Hepatocyte (in vitro differentiated cells): ENCODE measurements around the gene CBX4. TPM values are rescaled to one million over a fixed set of nuclear protein-coding genes. Genes with fewer than 3 reads are reported as not detected.

Source experiments
- DNase-seq: peaks from one replicate; pipeline ENCODE4 v3.0.0-alpha.2; 2016; ENCODE audit warnings: low spot score
- H2AFZ ChIP-seq: fragments of 200-600 bp; sonication (generic); 2 replicates; pipeline ENCODE4 v1.6.0; 2016; ENCODE audit warnings: antibody characterized with exemption, mild to moderate bottlenecking
- H3K27ac ChIP-seq: fragments of 200-600 bp; sonication (generic); 2 replicates; pipeline ENCODE4 v1.5.1; 2016; ENCODE audit warnings: mild to moderate bottlenecking
- H3K27me3 ChIP-seq: fragments of 200-600 bp; sonication (generic); 2 replicates; pipeline ENCODE4 v1.6.1; 2016
- H3K36me3 ChIP-seq: fragments of 200-600 bp; sonication (generic); replicated peaks from 2 replicates; pipeline ENCODE4 v1.5.1; 2016; ENCODE audit warnings: low read depth; ENCODE audit not compliant: insufficient read depth
- H3K4me1 ChIP-seq: fragments of 200-600 bp; sonication (generic); 2 replicates; pipeline ENCODE4 v1.5.1; 2016; ENCODE audit warnings: mild to moderate bottlenecking, moderate library complexity; ENCODE audit not compliant: insufficient read depth
- H3K4me2 ChIP-seq: fragments of 200-600 bp; sonication (generic); 2 replicates; pipeline ENCODE4 v1.6.0; 2016
- H3K4me3 ChIP-seq: fragments of 200-600 bp; sonication (generic); 2 replicates; pipeline ENCODE4 v1.5.1; 2016; ENCODE audit warnings: mild to moderate bottlenecking
- H3K79me2 ChIP-seq: fragments of 200-600 bp; sonication (generic); 2 replicates; pipeline ENCODE4 v1.6.0; 2017; ENCODE audit warnings: mild to moderate bottlenecking
- H3K9me2 ChIP-seq: fragments of 200-600 bp; sonication (generic); replicated peaks from 2 replicates; pipeline ENCODE4 v1.6.0; 2017; ENCODE audit warnings: mild to moderate bottlenecking; ENCODE audit not compliant: insufficient read depth
- H3K9me3 ChIP-seq: fragments of 200-600 bp; sonication (generic); 2 replicates; pipeline ENCODE4 v1.5.1; 2016; ENCODE audit warnings: low read depth, mild to moderate bottlenecking
- H4K20me1 ChIP-seq: fragments of 200-600 bp; sonication (generic); 2 replicates; pipeline ENCODE4 v1.6.0; 2016; ENCODE audit warnings: mild to moderate bottlenecking; ENCODE audit not compliant: insufficient read depth, poor library complexity, severe bottlenecking
- CTCF ChIP-seq: fragments of 200-600 bp; sonication (generic); IDR thresholded peaks from 2 replicates; pipeline ENCODE4 v1.5.1; 2016; ENCODE audit warnings: antibody characterized with exemption, mild to moderate bottlenecking; ENCODE audit not compliant: poor library complexity
- EZH2 ChIP-seq: fragments of 200-600 bp; sonication (generic); IDR thresholded peaks from 2 replicates; pipeline ENCODE4 v1.6.1; 2016; ENCODE audit warnings: antibody characterized with exemption, mild to moderate bottlenecking, borderline replicate concordance
- EZH2phosphoT487 ChIP-seq: fragments of 200-600 bp; sonication (generic); IDR thresholded peaks from one replicate; pipeline ENCODE4 v1.6.1; 2018; ENCODE audit warnings: antibody characterized with exemption, mild to moderate bottlenecking, low read depth, moderate library complexity; ENCODE audit not compliant: unreplicated experiment, severe bottlenecking
- WGBS: methylation state at CpG from one replicate; pipeline ENCODE4 v1.1.6; 2016; ENCODE audit warnings: low lambda C conversion rate; ENCODE audit errors: missing lambda C conversion rate; 5-methylcytosine and 5-hydroxymethylcytosine counted together
- polyA plus RNA-seq: library from polyadenylated mRNA; unstranded; fragments of >200 nt; fragmentation: Nextera tagmentation; extraction: Ambion mirVana; gene quantifications from 2 replicates; pipeline ENCODE4 v1.2.1, GENCODE V29; 2016
- total RNA-seq: library from RNA; depleted of rRNA; stranded (reverse); fragments of >200 nt; gene quantifications from 2 replicates; pipeline ENCODE4 v1.2.3, GENCODE V29; 2014

The CBX4 gene
- total and polyA plus RNA-seq, 2 experiments from 2014 or later, result 56.1 to 86.7 TPM

- Histone ChIP-seq H3K27ac (no peak overlapping the region), H2AFZ (no peak overlapping the region), H3K9me2 (no peaks in the 10 kb centered on the region), H3K79me2 (no peaks in the 10 kb centered on the region), H3K27me3 (no peaks in the 10 kb centered on the region), H3K4me2 (no peak overlapping the region), H3K9me3 (no peaks in the 10 kb centered on the region), H3K4me1 (no peaks in the 10 kb centered on the region), H4K20me1 (no peaks in the 10 kb centered on the region), H3K36me3 (no peaks in the 10 kb centered on the region), H3K4me3 (no peak overlapping the region)
- 77% methylated on average over 7 of the region's 7 CpGs for WGBS
- TF ChIP-seq EZH2, result no peak
- no peak for TF ChIP-seq EZH2phosphoT487
- TF ChIP-seq CTCF, result no peak
- DNase-seq, result no peak
Observed at GRCh38 chr17:79883202-79883601, 44.0 kb upstream of the CBX4 start.

DNA sequence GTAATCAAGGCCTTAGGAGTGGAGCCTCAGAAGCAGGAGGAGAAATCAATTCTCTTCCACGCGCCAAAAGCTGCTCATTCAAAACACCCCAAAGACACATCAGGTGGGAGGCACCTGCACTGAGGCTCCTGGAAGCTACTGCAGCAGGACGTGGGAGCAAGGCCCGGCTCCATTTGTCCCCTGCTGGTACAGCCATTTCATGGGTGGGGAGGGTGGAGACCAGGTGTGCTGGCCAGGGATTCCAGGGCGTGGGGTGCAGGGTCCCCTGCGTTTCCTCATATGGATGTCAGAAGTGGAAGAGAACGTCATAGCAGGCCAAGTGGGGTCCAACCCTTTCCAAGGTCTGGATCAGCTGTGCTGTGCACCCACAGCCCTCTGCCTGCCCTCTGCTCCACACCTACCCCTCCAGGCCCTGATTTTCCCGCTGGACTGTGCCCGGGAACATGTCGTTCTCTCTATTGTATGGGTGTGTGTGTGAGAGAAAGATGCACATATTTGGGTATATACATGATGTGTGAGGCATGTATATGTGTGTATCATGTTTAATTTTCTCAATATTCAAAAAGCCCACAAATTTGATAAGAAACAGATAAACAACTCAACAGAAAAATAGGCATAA, 39.2 kb upstream of the CBX4 start:
- 85% methylated on average over 10 of the region's 10 CpGs for WGBS
- Histone ChIP-seq H3K9me2 (no peaks in the 10 kb centered on the region), H3K4me2 (no peak overlapping the region), H3K4me3 (no peak overlapping the region), H4K20me1 (no peaks in the 10 kb centered on the region), H3K4me1 (no peaks in the 10 kb centered on the region), H3K27ac (no peak overlapping the region), H2AFZ (no peak overlapping the region), H3K79me2 (no peaks in the 10 kb centered on the region), H3K9me3 (no peaks in the 10 kb centered on the region), H3K27me3 (no peaks in the 10 kb centered on the region), H3K36me3 (no peaks in the 10 kb centered on the region)
- no peak for DNase-seq
- TF ChIP-seq EZH2phosphoT487 (no peak), EZH2 (no peak), CTCF (no peak)

DNA sequence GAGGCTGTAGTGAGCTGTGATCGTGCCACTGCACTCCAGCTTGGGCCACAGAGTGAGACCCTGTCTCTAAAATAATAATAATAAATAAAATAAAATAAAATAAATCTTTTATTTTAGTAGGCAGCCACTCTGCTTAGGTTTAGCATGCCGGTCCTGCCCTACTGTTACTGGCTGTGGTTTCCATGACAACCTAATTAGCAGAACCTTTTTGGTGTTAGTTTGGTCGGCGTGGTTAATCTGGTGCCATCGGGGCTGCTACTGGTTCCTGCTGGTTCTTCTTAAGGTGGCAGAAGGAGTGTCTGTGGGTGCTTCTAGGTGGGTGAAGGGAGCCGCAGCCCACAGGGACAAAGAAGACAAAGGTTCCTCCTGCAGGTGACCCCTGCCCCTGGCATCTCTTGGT, 37.8 kb upstream of the CBX4 start:
- H3K36me3 ChIP-seq, result no peaks in the 10 kb centered on the region

More for the DNA sequence above, 37.8 kb upstream of the CBX4 start:
- Histone ChIP-seq H3K9me2 (no peaks in the 10 kb centered on the region), H3K4me1 (no peaks in the 10 kb centered on the region), H3K79me2 (no peaks in the 10 kb centered on the region), H3K4me2 (no peak overlapping the region), H3K27ac (no peak overlapping the region), H3K4me3 (no peak overlapping the region), H3K9me3 (no peaks in the 10 kb centered on the region), H3K27me3 (no peaks in the 10 kb centered on the region), H4K20me1 (no peaks in the 10 kb centered on the region), H2AFZ (no peak overlapping the region)
- WGBS, result 91% methylated on average over 6 of the region's 6 CpGs
- no peak for DNase-seq
- TF ChIP-seq CTCF (no peak), EZH2 (no peak), EZH2phosphoT487 (no peak)
